Mucosa of rectum (tissue), 2 donors: Measurements from ENCODE around the gene TNS1.

ENCODE experiments used
- H3K27ac ChIP-seq, 2 donors: one replicate each; pipeline ENCODE4 v1.7.0; 2013; ENCODE audit warnings: inconsistent platforms in 2 of 2, low read depth in 2 of 2, low read length in 2 of 2
- H3K27me3 ChIP-seq, 2 donors: one replicate each; pipeline ENCODE4 v1.7.0; 2013; ENCODE audit warnings: low read length in 2 of 2; ENCODE audit not compliant: control insufficient read depth in 2 of 2, insufficient read depth in 2 of 2
- H3K36me3 ChIP-seq, 2 donors: one replicate each; pipeline ENCODE4 v1.7.0; 2013; ENCODE audit warnings: low read length in 2 of 2; ENCODE audit not compliant: control insufficient read depth in 2 of 2, insufficient read depth in 2 of 2
- H3K4me1 ChIP-seq, 2 donors: one replicate each; pipeline ENCODE4 v1.7.0; 2013; ENCODE audit warnings: low read length in 2 of 2, mild to moderate bottlenecking in 1 of 2; ENCODE audit not compliant: control insufficient read depth in 2 of 2, insufficient read depth in 2 of 2
- H3K4me3 ChIP-seq, 2 donors: one replicate each; pipeline ENCODE4 v1.7.0; 2013; ENCODE audit warnings: low read length in 2 of 2
- H3K9ac ChIP-seq, 2 donors: one replicate each; pipeline ENCODE4 v1.7.0; 2013; ENCODE audit warnings: low read length in 2 of 2, low read depth in 1 of 2, mild to moderate bottlenecking in 1 of 2
- H3K9me3 ChIP-seq, 2 donors: one replicate each; pipeline ENCODE4 v1.7.0; 2013; ENCODE audit warnings: low read length in 2 of 2; ENCODE audit not compliant: control insufficient read depth in 2 of 2
- donor health status: healthy.
- donor health status: Normal muscosa, but diverticular disease.

TNS1 gene

GRCh38 chr2:217938036-217938435, 64.8 kb downstream of the TNS1 start:
- Histone ChIP-seq H3K36me3 (no peaks in the 10 kb centered on the region), H3K4me1 (peaks cover 21 to 27% of the 10 kb centered on the region in 2 donors), H3K27me3 (no peaks in the 10 kb centered on the region), H3K4me3 (no peak overlapping the region), H3K27ac (peak overlapping the region; percentile 52 to 86), H3K9me3 (no peaks in the 10 kb centered on the region), H3K9ac (peak overlapping the region in 1 of 2 donors; percentile 17)

- Histone ChIP-seq H3K9ac (peak overlapping the region in 1 of 2 donors; percentile 11), H3K4me3 (no peak overlapping the region), H3K36me3 (no peaks in the 10 kb centered on the region), H3K4me1 (peaks cover 26 to 30% of the 10 kb centered on the region in 2 donors), H3K9me3 (no peaks in the 10 kb centered on the region), H3K27me3 (no peaks in the 10 kb centered on the region), H3K27ac (peak overlapping the region; percentile 52 to 86)
Observed at GRCh38 chr2:217937446-217937845, 65.3 kb downstream of the TNS1 start.

GRCh38 chr2:217936952-217937351, 65.8 kb downstream of the TNS1 start:
- Histone ChIP-seq H3K9ac (peak overlapping the region in 1 of 2 donors; percentile 11), H3K27ac (peak overlapping the region; percentile 52 to 86), H3K9me3 (no peaks in the 10 kb centered on the region), H3K4me3 (no peak overlapping the region), H3K36me3 (no peaks in the 10 kb centered on the region), H3K27me3 (no peaks in the 10 kb centered on the region), H3K4me1 (peaks cover 26 to 30% of the 10 kb centered on the region in 2 donors)

- Histone ChIP-seq H3K27ac (peak overlapping the region; percentile 34 to 86), H3K36me3 (no peaks in the 10 kb centered on the region), H3K4me1 (peaks cover 26 to 30% of the 10 kb centered on the region in 2 donors), H3K9me3 (no peaks in the 10 kb centered on the region), H3K27me3 (no peaks in the 10 kb centered on the region), H3K4me3 (no peak overlapping the region), H3K9ac (no peak overlapping the region)
Observed at GRCh38 chr2:217935901-217936684, 66.7 kb downstream of the TNS1 start.

- no peaks in the 10 kb centered on the region for H3K27me3 ChIP-seq
- no peaks in the 10 kb centered on the region for H3K9me3 ChIP-seq
- no peak overlapping the region for H3K4me3 ChIP-seq
- peak overlapping the region; percentile 71 to 86 for H3K27ac ChIP-seq
- no peak overlapping the region for H3K9ac ChIP-seq
- H3K4me1 ChIP-seq = peaks cover 30 to 33% of the 10 kb centered on the region in 2 donors
- no peaks in the 10 kb centered on the region for H3K36me3 ChIP-seq
Observed at GRCh38 chr2:217935235-217935879, 67.4 kb downstream of the TNS1 start.

GRCh38 chr2:217934321-217935131, 68.3 kb downstream of the TNS1 start:
- Histone ChIP-seq H3K27ac (peak overlapping the region; percentile 71 to 86), H3K4me1 (peaks cover 32 to 34% of the 10 kb centered on the region in 2 donors), H3K36me3 (no peaks in the 10 kb centered on the region), H3K9me3 (no peaks in the 10 kb centered on the region), H3K4me3 (peak overlapping the region in 1 of 2 donors; percentile 4), H3K9ac (peak overlapping the region in 1 of 2 donors; percentile 42), H3K27me3 (no peaks in the 10 kb centered on the region)

GRCh38 chr2:217933617-217933993, 69.2 kb downstream of the TNS1 start:
- Histone ChIP-seq H3K4me1 (peaks cover 38 to 39% of the 10 kb centered on the region in 2 donors), H3K36me3 (no peaks in the 10 kb centered on the region), H3K4me3 (peak overlapping the region in 1 of 2 donors; percentile 4), H3K9ac (peak overlapping the region in 1 of 2 donors; percentile 42), H3K27ac (peak overlapping the region; percentile 71 to 86), H3K9me3 (no peaks in the 10 kb centered on the region), H3K27me3 (no peaks in the 10 kb centered on the region)

- Histone ChIP-seq H3K4me3 (no peak overlapping the region), H3K9ac (no peak overlapping the region)
Observed at GRCh38 chr2:217932803-217933616, 69.8 kb downstream of the TNS1 start.

GRCh38 chr2:217931846-217932560, 70.8 kb downstream of the TNS1 start:
- H3K36me3 ChIP-seq = no peaks in the 10 kb centered on the region
- peak overlapping the region; percentile 46 to 55 for H3K27ac ChIP-seq
- H3K4me3 ChIP-seq = no peak overlapping the region
- H3K27me3 ChIP-seq = no peaks in the 10 kb centered on the region
- H3K4me1 ChIP-seq = peaks cover 41 to 45% of the 10 kb centered on the region in 2 donors
- H3K9me3 ChIP-seq = no peaks in the 10 kb centered on the region
- H3K9ac ChIP-seq = no peak overlapping the region

More at GRCh38 chr2:217932803-217933616, 69.8 kb downstream of the TNS1 start:
- Histone ChIP-seq H3K27me3 (no peaks in the 10 kb centered on the region), H3K36me3 (no peaks in the 10 kb centered on the region), H3K9me3 (no peaks in the 10 kb centered on the region), H3K4me1 (peaks cover 43 to 44% of the 10 kb centered on the region in 2 donors), H3K27ac (peak overlapping the region; percentile 71 to 86)
